HUES6 (cell line): ENCODE measurements around the gene FLG2.

Source experiments
- H3K27ac ChIP-seq: 2 replicates; pipeline ENCODE4 v1.7.0; 2013; ENCODE audit warnings: low read depth, mild to moderate bottlenecking, low read length, inconsistent platforms
- H3K27me3 ChIP-seq: 2 replicates; pipeline ENCODE4 v1.6.1; 2013; ENCODE audit warnings: low read length; ENCODE audit not compliant: control insufficient read depth, insufficient read depth
- H3K36me3 ChIP-seq: 2 replicates; pipeline ENCODE4 v1.6.1; 2013; ENCODE audit warnings: low read length; ENCODE audit not compliant: control insufficient read depth, insufficient read depth
- H3K4me1 ChIP-seq: 2 replicates; pipeline ENCODE4 v1.6.1; 2013; ENCODE audit warnings: low read length; ENCODE audit not compliant: control insufficient read depth, insufficient read depth
- H3K4me3 ChIP-seq: 2 replicates; pipeline ENCODE4 v1.5.1; 2013; ENCODE audit warnings: low read depth, low read length
- H3K9ac ChIP-seq: one replicate; pipeline ENCODE4 v1.6.1; 2013; ENCODE audit warnings: mild to moderate bottlenecking, low read length
- H3K9me3 ChIP-seq: 2 replicates; pipeline ENCODE4 v1.6.1; 2013; ENCODE audit warnings: low read depth, low read length; ENCODE audit not compliant: control insufficient read depth, insufficient read depth

FLG2 gene

GRCh38 chr1:152359906-152360305 is at the start of gene FLG2:
FLG2 (minus strand) TSS chr1:152360006; CDS start chr1:152358884, 1,122 bp downstream.
- no peaks in the 10 kb centered on the region for H3K36me3 ChIP-seq
- no peak within 1 kb of the TSS for H3K27ac ChIP-seq
- no peak within 1 kb of the TSS for H3K9ac ChIP-seq
- H3K9me3 ChIP-seq: peaks cover 40% of the 10 kb centered on the region; the same call in 1 of the 2 replicates
- H3K4me1 ChIP-seq: no peaks in the 10 kb centered on the region
- H3K4me3 ChIP-seq: no peak within 1 kb of the TSS
- H3K27me3 ChIP-seq: no peaks in the 10 kb centered on the region

GRCh38 chr1:152408664-152409063 is 48.9 kb upstream of the FLG2 start:
- Histone ChIP-seq H3K9ac (no peak overlapping the region), H3K4me3 (no peak overlapping the region), H3K27ac (no peak overlapping the region), H3K36me3 (no peaks in the 10 kb centered on the region), H3K9me3 (peaks cover 32% of the 10 kb centered on the region; the same call in 1 of the 2 replicates), H3K27me3 (peaks cover 3% of the 10 kb centered on the region; the same call in 1 of the 2 replicates), H3K4me1 (no peaks in the 10 kb centered on the region; the same call in 1 of the 2 replicates)

DNA sequence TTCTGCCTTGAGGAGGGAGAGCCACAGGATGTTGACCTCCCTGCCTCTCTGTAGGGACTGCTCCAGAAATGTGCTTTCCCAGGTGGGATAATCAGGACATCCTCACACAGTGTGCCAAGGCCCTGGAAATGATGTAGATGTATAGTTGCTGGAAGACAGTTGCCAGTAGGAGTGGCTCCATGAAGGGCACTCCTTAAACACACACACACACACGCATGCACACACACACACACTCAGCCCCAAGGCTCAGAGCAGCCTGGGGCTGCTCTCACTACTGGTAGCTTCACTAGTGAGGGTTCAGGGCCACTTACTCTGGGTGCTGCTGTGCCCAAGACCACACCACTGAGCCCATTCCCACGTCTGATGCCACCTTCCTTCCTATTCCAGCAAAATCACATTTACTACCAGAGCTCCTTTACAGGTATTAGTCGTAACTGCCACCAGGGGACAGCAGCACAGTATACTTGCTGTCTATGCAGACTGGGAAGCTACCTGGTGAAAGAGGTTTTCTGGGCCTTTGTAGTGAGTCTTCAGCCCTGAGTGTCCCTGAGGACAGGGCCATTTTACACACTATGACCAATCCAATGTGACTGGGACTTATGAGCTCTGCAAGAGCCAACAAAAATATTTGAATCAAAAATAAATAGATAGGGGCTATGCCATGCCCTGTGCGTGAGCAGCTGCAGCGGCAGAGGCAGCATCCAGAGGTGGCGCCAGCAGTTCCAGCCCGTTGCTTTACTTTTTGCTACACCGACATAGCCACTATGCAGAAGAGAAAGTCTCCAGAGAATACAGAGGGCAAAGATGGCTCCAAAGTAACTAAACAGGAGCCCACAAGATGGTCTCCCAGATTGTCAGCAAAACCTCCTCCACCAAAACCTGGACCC is 39.2 kb upstream of the FLG2 start:
- Histone ChIP-seq H3K36me3 (no peaks in the 10 kb centered on the region), H3K9ac (no peak overlapping the region), H3K27me3 (peaks cover 11% of the 10 kb centered on the region; the same call in 1 of the 2 replicates), H3K27ac (no peak overlapping the region), H3K9me3 (peaks cover under 1% of the 10 kb centered on the region; the same call in 1 of the 2 replicates), H3K4me3 (no peak overlapping the region), H3K4me1 (no peaks in the 10 kb centered on the region)

- Histone ChIP-seq H3K9me3 (peaks cover under 1% of the 10 kb centered on the region; the same call in 1 of the 2 replicates), H3K27me3 (peaks cover 14% of the 10 kb centered on the region; the same call in 1 of the 2 replicates)
Measured at GRCh38 chr1:152397474-152397873, 37.7 kb upstream of the FLG2 start.

GRCh38 chr1:152394151-152394550 is 34.3 kb upstream of the FLG2 start:
- Histone ChIP-seq H3K36me3 (no peaks in the 10 kb centered on the region), H3K4me1 (no peaks in the 10 kb centered on the region), H3K9me3 (peaks cover 2% of the 10 kb centered on the region; the same call in 1 of the 2 replicates), H3K4me3 (no peak overlapping the region), H3K9ac (no peak overlapping the region), H3K27ac (no peak overlapping the region), H3K27me3 (peaks cover 21% of the 10 kb centered on the region; the same call in 1 of the 2 replicates)

More at GRCh38 chr1:152397474-152397873, 37.7 kb upstream of the FLG2 start:
- H3K4me3 ChIP-seq: no peak overlapping the region
- H3K9ac ChIP-seq: no peak overlapping the region
- no peaks in the 10 kb centered on the region for H3K4me1 ChIP-seq
- no peaks in the 10 kb centered on the region for H3K36me3 ChIP-seq
- no peak overlapping the region for H3K27ac ChIP-seq

GRCh38 chr1:152392909-152393308 is 33.1 kb upstream of the FLG2 start:
- peaks cover 27% of the 10 kb centered on the region; the same call in 1 of the 2 replicates for H3K27me3 ChIP-seq
- H3K27ac ChIP-seq: no peak overlapping the region
- H3K9me3 ChIP-seq: peaks cover 7% of the 10 kb centered on the region; the same call in 1 of the 2 replicates
- H3K4me1 ChIP-seq: no peaks in the 10 kb centered on the region
- no peaks in the 10 kb centered on the region for H3K36me3 ChIP-seq
- no peak overlapping the region for H3K9ac ChIP-seq
- no peak overlapping the region for H3K4me3 ChIP-seq

GRCh38 chr1:152388889-152389288 is 29.1 kb upstream of the FLG2 start:
- Histone ChIP-seq H3K27ac (no peak overlapping the region), H3K4me3 (no peak overlapping the region), H3K27me3 (peaks cover 14% of the 10 kb centered on the region; the same call in 1 of the 2 replicates), H3K9me3 (peaks cover 10% of the 10 kb centered on the region; the same call in 1 of the 2 replicates), H3K4me1 (no peaks in the 10 kb centered on the region), H3K36me3 (no peaks in the 10 kb centered on the region), H3K9ac (no peak overlapping the region)

GRCh38 chr1:152386940-152387339 is 27.1 kb upstream of the FLG2 start:
- H3K27me3 ChIP-seq: peaks cover 13% of the 10 kb centered on the region; the same call in 1 of the 2 replicates
- no peak overlapping the region for H3K9ac ChIP-seq
- H3K9me3 ChIP-seq: peaks cover 8% of the 10 kb centered on the region; the same call in 1 of the 2 replicates
- H3K36me3 ChIP-seq: no peaks in the 10 kb centered on the region
- no peaks in the 10 kb centered on the region for H3K4me1 ChIP-seq
- no peak overlapping the region for H3K27ac ChIP-seq
- H3K4me3 ChIP-seq: no peak overlapping the region

DNA sequence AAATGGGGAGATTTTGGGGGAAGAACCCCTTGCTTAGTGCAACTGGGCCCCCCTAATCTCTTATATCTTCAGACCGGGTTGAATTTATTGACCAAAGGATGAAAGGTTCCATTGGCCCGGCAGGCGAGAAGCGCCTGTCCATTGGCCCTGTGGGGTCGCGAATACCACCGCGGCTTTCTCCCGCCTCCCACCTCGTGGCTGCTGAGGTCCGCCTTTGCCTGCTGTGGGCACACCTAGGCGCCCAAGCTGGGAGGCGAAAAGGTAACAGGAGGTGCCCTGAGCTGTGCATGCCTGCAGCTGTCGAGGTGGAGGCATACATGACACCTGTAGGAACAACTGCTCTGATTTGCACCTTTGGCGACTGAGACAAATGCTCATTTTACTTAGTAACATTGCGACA is 21.1 kb upstream of the FLG2 start:
- H3K4me3 ChIP-seq: no peak overlapping the region
- H3K9me3 ChIP-seq: peaks cover 17% of the 10 kb centered on the region; the same call in 1 of the 2 replicates

GRCh38 chr1:152374451-152374850 is 14.6 kb upstream of the FLG2 start:
- Histone ChIP-seq H3K4me3 (no peak overlapping the region), H3K36me3 (no peaks in the 10 kb centered on the region), H3K27me3 (peaks cover 2% of the 10 kb centered on the region; the same call in 1 of the 2 replicates), H3K9ac (no peak overlapping the region), H3K4me1 (no peaks in the 10 kb centered on the region), H3K27ac (no peak overlapping the region), H3K9me3 (peaks cover 16% of the 10 kb centered on the region; the same call in 1 of the 2 replicates)

More for the DNA sequence above, 21.1 kb upstream of the FLG2 start:
- no peak overlapping the region for H3K27ac ChIP-seq
- H3K9ac ChIP-seq: no peak overlapping the region
- H3K4me1 ChIP-seq: no peaks in the 10 kb centered on the region
- H3K27me3 ChIP-seq: peaks cover 9% of the 10 kb centered on the region; the same call in 1 of the 2 replicates
- H3K36me3 ChIP-seq: no peaks in the 10 kb centered on the region

- H3K9ac ChIP-seq: no peak overlapping the region
- H3K4me3 ChIP-seq: no peak overlapping the region
- no peak overlapping the region for H3K27ac ChIP-seq
- no peaks in the 10 kb centered on the region for H3K4me1 ChIP-seq
- H3K27me3 ChIP-seq: peaks cover 2% of the 10 kb centered on the region; the same call in 1 of the 2 replicates
- H3K9me3 ChIP-seq: peaks cover 11% of the 10 kb centered on the region; the same call in 1 of the 2 replicates
- H3K36me3 ChIP-seq: no peaks in the 10 kb centered on the region
Measured at GRCh38 chr1:152372672-152373071, 12.9 kb upstream of the FLG2 start.
